NCI-H2196 (cell line): ENCODE measurements around the gene EOLA1.
"Not testable (repeated sequence)": the region's sequence is repeated elsewhere in the genome, so short reads cannot be mapped to it uniquely, and the experiment has no call there.

Experiments used
- DNase-seq: peaks from one replicate; lab custom pipeline; 2025; ENCODE audit not compliant: unreplicated experiment; lab: John Stamatoyannopoulos, UW

The EOLA1 gene

GRCh38 chrX:149541521-149542047 is 772 bp downstream of the EOLA1 start:
- no peak for DNase-seq

- not testable (repeated sequence) for DNase-seq
These were observed 5.0 kb downstream of the EOLA1 start for GRCh38 chrX:149545545-149546543.

GRCh38 chrX:149546962-149547361 is 6.2 kb downstream of the EOLA1 start:
- not testable (repeated sequence) for DNase-seq

- DNase-seq: not testable (repeated sequence)
These were observed 7.0 kb downstream of the EOLA1 start for GRCh38 chrX:149547782-149548181.

DNA sequence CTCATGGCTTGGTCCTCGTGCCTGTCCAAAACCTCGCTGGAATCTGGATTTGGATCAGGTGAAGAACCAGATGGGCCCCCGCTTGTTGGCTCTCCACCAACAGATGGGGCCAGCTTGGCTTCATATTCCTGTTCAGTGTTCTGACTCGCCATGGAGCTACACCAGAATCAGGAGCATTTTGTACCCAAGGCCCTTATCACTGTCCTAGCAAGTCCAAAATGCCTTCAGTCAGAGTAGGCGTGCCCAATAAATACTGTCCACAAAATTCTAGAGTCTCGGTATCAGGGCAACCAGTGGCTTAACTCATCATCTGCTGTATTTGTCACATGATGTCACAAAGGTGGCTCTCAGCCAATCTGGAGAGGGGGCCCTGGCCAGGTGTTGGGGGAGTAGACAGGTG is 8.9 kb downstream of the EOLA1 start, which contains the start of gene HSFX3:
TSS of gene HSFX3 (minus strand) at position 224 of the 400 bp plus-strand sequence. CDS start at position 152, 72 bp downstream.
- not testable (repeated sequence) for DNase-seq

- DNase-seq: not testable (repeated sequence)
These were observed 9.6 kb downstream of the EOLA1 start for GRCh38 chrX:149550454-149550853.

GRCh38 chrX:149551245-149551938 is 10.6 kb downstream of the EOLA1 start:
- DNase-seq: not testable (repeated sequence)

- not testable (repeated sequence) for DNase-seq
These were observed 11.1 kb downstream of the EOLA1 start for GRCh38 chrX:149551939-149552248.

DNA sequence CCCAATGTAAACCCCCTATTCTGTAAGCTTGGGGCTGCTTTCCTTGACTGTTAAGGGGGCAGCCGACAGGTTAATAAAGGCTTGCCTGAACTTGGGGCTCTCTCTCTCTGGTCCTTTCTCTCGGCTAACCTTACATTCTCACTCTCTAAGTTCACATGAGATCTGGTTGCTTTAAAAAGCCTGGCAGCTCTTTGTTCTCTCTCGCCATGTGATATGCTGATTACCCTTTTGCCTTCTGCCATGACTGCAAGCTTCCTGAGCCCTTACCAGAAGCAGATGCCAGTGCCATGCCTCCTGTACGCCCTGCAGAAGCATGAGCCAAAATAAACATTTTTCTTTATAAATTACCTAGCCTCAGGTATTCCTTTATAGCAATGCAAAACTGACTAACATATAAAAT is 14.4 kb downstream of the EOLA1 start:
- DNase-seq: not testable (repeated sequence)

GRCh38 chrX:149563359-149563758 is 22.5 kb downstream of the EOLA1 start:
- DNase-seq: no peak

- no peak for DNase-seq
These were observed 27.0 kb downstream of the EOLA1 start for GRCh38 chrX:149567621-149568417.

DNA sequence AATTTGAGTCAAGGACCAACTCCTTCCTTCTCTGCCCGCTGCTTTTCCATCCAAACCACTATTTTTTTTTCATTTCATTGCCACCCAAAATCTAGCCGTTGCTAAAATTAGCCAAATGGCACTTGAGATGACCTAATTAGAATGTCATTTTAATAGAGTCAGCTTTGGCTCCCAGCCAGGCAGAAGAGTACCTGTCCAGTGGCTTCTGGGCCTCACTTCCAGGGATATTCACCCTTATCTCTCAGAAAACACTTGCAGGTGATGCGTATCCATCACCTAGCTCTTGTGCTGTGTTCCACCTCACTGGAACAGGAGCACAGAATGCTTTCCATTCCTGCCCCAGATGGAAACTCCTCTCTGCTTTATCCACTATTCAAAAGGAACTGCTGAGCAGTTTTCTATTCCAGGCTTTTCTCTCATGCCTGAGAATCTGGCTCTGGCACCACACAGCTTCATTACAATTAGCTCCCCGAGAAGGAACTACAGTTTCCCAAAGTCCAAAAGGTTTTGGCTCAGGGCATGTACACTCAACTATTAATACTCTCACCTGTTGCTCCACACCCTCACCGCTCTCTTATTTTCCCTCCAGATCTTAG is 28.0 kb downstream of the EOLA1 start:
- no peak for DNase-seq

DNA sequence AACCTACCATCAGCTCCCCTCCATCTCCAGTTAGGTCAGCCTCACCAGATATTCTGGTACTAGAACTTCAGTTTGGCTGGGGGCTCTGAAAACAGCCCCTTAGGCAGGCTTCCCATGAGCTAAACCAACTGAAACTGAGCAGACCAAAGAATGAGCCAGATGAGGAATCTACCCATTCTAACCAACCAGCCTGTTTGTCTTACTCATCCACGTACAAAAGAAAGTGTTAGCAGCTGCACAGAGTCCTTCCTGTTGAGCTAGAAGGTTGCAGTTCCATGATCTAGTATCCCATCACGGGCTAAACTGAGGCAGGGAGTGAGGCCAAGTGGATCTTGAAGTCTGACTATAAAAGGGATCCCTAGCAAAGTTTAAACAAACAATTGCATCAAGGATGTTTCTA is 29.0 kb downstream of the EOLA1 start:
- DNase-seq: no peak

GRCh38 chrX:149570668-149571067 is 29.9 kb downstream of the EOLA1 start:
- DNase-seq: no peak

DNA sequence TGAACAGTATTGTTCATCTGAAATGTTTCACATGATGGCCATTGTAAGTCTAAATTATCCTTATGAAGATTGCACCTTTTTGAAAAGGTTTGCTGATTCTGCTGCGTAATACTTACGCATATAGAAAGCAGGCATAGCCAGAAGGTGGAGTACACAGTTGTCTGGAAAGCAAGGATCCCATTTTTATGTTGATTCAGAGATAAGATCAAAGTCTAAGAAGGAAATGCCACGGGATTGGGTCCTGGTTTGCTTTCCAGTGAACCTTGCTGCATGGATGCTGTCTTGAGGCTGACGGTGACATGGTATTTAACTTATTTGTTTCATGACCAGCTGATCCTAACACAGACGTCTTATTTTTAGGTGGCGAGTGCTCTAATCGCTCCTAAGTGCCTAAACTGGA is 31.0 kb downstream of the EOLA1 start:
- DNase-seq: no peak

DNA sequence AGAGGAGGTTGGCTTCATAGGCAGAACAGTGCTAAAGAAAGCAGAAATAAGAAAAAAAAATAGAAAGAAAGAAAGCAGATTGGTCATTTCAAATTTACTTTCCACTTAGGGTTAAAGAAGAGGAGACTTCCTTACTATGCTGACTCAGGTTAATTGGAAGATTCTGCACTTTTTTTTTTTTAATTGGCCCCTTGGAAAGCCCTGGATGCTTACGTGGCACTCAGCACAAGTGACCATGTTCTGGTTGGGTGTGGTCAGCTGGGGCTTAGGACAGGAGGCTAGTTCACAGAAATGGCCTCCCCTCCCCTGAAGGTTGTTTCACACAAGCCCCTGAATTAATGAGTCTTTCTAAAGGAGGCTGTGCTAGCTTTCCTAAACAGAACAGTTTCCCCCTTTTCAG is 31.9 kb downstream of the EOLA1 start:
- no peak for DNase-seq

DNA sequence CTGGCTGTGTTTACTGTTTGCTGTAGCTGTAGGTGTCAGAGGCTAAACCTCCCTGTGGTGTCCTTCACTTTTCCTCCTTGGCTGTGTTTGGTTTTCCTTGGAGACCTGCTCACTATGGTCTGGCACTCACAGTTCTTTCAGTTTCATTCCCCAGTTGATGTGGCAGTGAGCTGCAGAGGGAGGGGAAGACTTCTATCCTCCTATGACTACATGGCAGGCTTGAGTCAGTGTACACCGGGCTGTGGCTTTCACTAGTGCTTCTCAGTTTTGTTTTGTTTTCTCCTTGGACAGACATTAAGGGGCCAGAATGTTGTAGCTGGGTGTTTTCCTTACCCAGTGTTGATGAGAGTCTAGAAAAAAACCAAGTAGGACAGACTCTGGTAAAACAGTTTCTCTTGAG is 32.6 kb downstream of the EOLA1 start:
- DNase-seq: not testable (repeated sequence)

- not testable (repeated sequence) for DNase-seq
These were observed 44.8 kb downstream of the EOLA1 start for GRCh38 chrX:149585631-149586030.

DNA sequence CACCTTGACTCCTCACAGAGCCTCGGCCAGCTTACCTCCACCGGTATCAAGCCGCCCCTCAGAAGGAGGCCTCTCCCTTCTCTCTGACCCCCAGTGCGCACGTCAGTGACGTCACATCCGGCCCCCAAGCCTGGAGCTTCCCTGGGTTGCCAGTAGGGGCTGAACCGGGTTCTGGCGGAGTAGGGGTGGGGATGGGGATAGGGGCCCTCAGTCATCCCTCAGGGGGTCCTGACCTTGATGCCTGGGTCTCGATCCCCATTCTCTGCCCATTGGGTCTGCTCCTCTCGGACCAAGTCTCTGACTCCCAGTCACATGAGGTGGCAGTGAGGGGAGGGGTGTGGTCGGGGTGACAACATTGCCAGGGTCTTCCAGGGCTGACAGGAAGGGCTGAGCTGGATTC is 46.5 kb downstream of the EOLA1 start, which contains the start of gene MAGEA9B:
TSS of gene MAGEA9B (minus strand) at position 101 of the 400 bp plus-strand sequence. CDS start 4,280 bp downstream, outside the sequence.
- not testable (repeated sequence) for DNase-seq

DNA sequence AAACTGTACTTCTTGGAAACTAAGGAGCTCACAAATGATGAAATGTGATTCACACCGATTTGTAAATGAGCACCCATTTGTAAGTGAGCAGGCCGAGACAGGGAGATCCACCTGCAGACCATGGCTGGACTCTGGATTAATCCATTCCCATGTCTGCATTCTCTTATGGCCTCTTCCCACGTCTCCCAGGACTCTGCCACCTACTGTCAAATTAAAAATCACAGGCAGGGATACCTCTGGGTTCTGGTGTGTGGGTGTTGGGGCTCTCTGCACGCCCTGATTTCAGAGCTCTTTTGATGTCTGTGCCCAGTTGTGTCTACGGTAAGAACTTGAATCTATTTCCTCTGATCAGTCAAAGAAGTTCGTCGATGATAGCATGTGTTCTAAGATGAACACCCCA is 50.2 kb downstream of the EOLA1 start:
- DNase-seq: not testable (repeated sequence)
